IMR-90 (cell line): Measurements from ENCODE around the gene SIAH3. TPM values are rescaled to one million over a fixed set of nuclear protein-coding genes. Genes with fewer than 3 reads are reported as not detected.

Experiments used
- ATAC-seq: fragments of 200-7000 bp; cut with Tn5 transposase; 2 replicates; pipeline ENCODE4 v1.9.1; 2020; ENCODE audit warnings: low read depth, mild to moderate bottlenecking, moderate library complexity
- BruUV-seq: library from RNA; stranded (reverse); fragments of 400-500 nt; replicated peaks from 2 replicates; lab custom pipeline; 2021; lab: Mats Ljungman, UMichigan
- CTCF ChIA-PET: fragments of 300-600 bp; formaldehyde crosslinking; extraction: SDS; loops from one replicate; lab custom pipeline; 2021; ENCODE audit warnings: antibody characterized with exemption; lab: Yijun Ruan, JAX
- POLR2A ChIA-PET: fragments of 300-600 bp; sonication (Branson Sonifier 250); formaldehyde crosslinking; loops from one replicate; lab custom pipeline; 2022; ENCODE audit warnings: antibody characterized with exemption; ENCODE audit not compliant: unreplicated experiment; lab: Charles Lee
- DNase-seq: peaks from one replicate; pipeline ENCODE4 v3.0.0; 2013
- H2AFZ ChIP-seq: replicated peaks from 2 replicates; pipeline ENCODE3; 2013; ENCODE audit warnings: low read length, mild to moderate bottlenecking; ENCODE audit not compliant: poor library complexity
- H2AK5ac ChIP-seq: 2 replicates; pipeline ENCODE4 v1.6.1; 2013; ENCODE audit warnings: low read depth, low read length, inconsistent platforms
- H2AK9ac ChIP-seq: replicated peaks from 2 replicates; pipeline ENCODE3; 2013; ENCODE audit warnings: mild to moderate bottlenecking, low read depth, low read length, moderate library complexity; ENCODE audit not compliant: poor library complexity
- H2BK120ac ChIP-seq: 2 replicates; pipeline ENCODE4 v1.6.1; 2013; ENCODE audit warnings: low read depth, low read length, inconsistent platforms
- H2BK15ac ChIP-seq: 3 replicates; pipeline ENCODE4 v1.6.1; 2013; ENCODE audit warnings: low read depth, low read length, inconsistent platforms
- H2BK20ac ChIP-seq: 2 replicates; pipeline ENCODE4 v1.6.1; 2013; ENCODE audit warnings: low read depth, mild to moderate bottlenecking, inconsistent platforms, low read length, moderate library complexity
- H2BK5ac ChIP-seq: 2 replicates; pipeline ENCODE4 v1.6.1; 2013; ENCODE audit warnings: mild to moderate bottlenecking, low read depth, low read length, inconsistent platforms; ENCODE audit not compliant: poor library complexity, severe bottlenecking
- H3K14ac ChIP-seq: replicated peaks from 2 replicates; pipeline ENCODE4 v1.6.1; 2013; ENCODE audit warnings: low read depth, low read length, inconsistent platforms
- H3K18ac ChIP-seq: 2 replicates; pipeline ENCODE4 v1.6.1; 2013; ENCODE audit warnings: low read depth, low read length, control low read depth
- H3K23ac ChIP-seq: 2 replicates; pipeline ENCODE4 v1.6.1; 2013; ENCODE audit warnings: low read depth, low read length, inconsistent platforms
- H3K27ac ChIP-seq: 2 replicates; pipeline ENCODE4 v1.5.1; 2013; ENCODE audit warnings: mild to moderate bottlenecking, control low read depth, low read length; ENCODE audit not compliant: insufficient read depth
- H3K27me3 ChIP-seq: 2 replicates; pipeline ENCODE4 v1.6.1; 2013; ENCODE audit warnings: low read length; ENCODE audit not compliant: control insufficient read depth, insufficient read depth
- H3K36me3 ChIP-seq: 2 replicates; pipeline ENCODE4 v1.6.1; 2013; ENCODE audit warnings: low read length, mixed read lengths; ENCODE audit not compliant: control insufficient read depth, insufficient read depth
- H3K4ac ChIP-seq: 2 replicates; pipeline ENCODE4 v1.6.1; 2013; ENCODE audit warnings: low read depth, low read length, inconsistent platforms
- H3K4me1 ChIP-seq: 2 replicates; pipeline ENCODE4 v1.6.1; 2013; ENCODE audit warnings: low read length, mixed read lengths; ENCODE audit not compliant: control insufficient read depth, insufficient read depth
- H3K4me2 ChIP-seq: 2 replicates; pipeline ENCODE4 v1.6.1; 2013; ENCODE audit warnings: low read depth, mild to moderate bottlenecking, control low read depth, low read length, moderate library complexity
- H3K4me3 ChIP-seq: 2 replicates; pipeline ENCODE4 v1.5.1; 2013; ENCODE audit warnings: low read depth, mild to moderate bottlenecking, control low read depth, low read length, moderate library complexity; ENCODE audit not compliant: insufficient read depth
- H3K56ac ChIP-seq: 2 replicates; pipeline ENCODE4 v1.6.1; 2013; ENCODE audit warnings: low read length, inconsistent platforms; ENCODE audit not compliant: insufficient read depth; ENCODE audit errors: extremely low read depth
- H3K79me1 ChIP-seq, 2 experiments: 2 replicates each; pipeline ENCODE4 v1.6.1; 2013; ENCODE audit warnings: low read length in 2 of 2, inconsistent platforms in 1 of 2, low read depth in 1 of 2
- H3K9ac ChIP-seq: 2 replicates; pipeline ENCODE4 v1.6.1; 2013; ENCODE audit warnings: low read depth, low read length, control low read depth
- H3K9me1 ChIP-seq: 2 replicates; pipeline ENCODE4 v1.6.1; 2013; ENCODE audit warnings: low read length, inconsistent platforms; ENCODE audit not compliant: insufficient read depth
- H3K9me3 ChIP-seq: 2 replicates; pipeline ENCODE4 v1.6.1; 2013; ENCODE audit warnings: low read length; ENCODE audit not compliant: control insufficient read depth, insufficient read depth
- H4K20me1 ChIP-seq: 2 replicates; pipeline ENCODE4 v1.6.1; 2013; ENCODE audit warnings: low read length, inconsistent platforms; ENCODE audit not compliant: insufficient read depth
- H4K5ac ChIP-seq: 2 replicates; pipeline ENCODE4 v1.6.1; 2013; ENCODE audit warnings: mild to moderate bottlenecking, low read depth, low read length, control low read depth
- H4K8ac ChIP-seq, 2 experiments: 2 replicates each; pipeline ENCODE4 v1.6.1; 2013; ENCODE audit warnings: low read depth in 2 of 2, low read length in 2 of 2, control low read depth in 1 of 2, inconsistent platforms in 1 of 2
- H4K91ac ChIP-seq: 2 replicates; pipeline ENCODE4 v1.6.1; 2013; ENCODE audit warnings: low read depth, low read length, inconsistent platforms; ENCODE audit not compliant: insufficient read depth
- CEBPB ChIP-seq: IDR thresholded peaks from 2 replicates; pipeline ENCODE4 v1.6.1; 2012; ENCODE audit warnings: low read depth, low read length, improper control_type of control experiment
- FOS ChIP-seq: fragments of 150-350 bp; IDR thresholded peaks from 2 replicates; pipeline ENCODE4 v1.6.1; 2016; ENCODE audit warnings: low read depth, low read length
- MAFK ChIP-seq: IDR thresholded peaks from 2 replicates; pipeline ENCODE4 v1.6.1; 2012; ENCODE audit warnings: low read depth, low read length, improper control_type of control experiment
- MAZ ChIP-seq: IDR thresholded peaks from 2 replicates; pipeline ENCODE4 v1.6.1; 2012; ENCODE audit warnings: low read depth, mild to moderate bottlenecking, low read length, improper control_type of control experiment, moderate library complexity, borderline replicate concordance
- POLR2A ChIP-seq: IDR thresholded peaks from 2 replicates; pipeline ENCODE4 v1.6.1; 2012; ENCODE audit warnings: mild to moderate bottlenecking, low read depth, low read length
- RAD21 ChIP-seq: IDR thresholded peaks from 2 replicates; pipeline ENCODE4 v1.6.1; 2012; ENCODE audit warnings: low read length, improper control_type of control experiment
- RCOR1 ChIP-seq: IDR thresholded peaks from 2 replicates; pipeline ENCODE4 v1.6.1; 2012; ENCODE audit warnings: mild to moderate bottlenecking, low read length, improper control_type of control experiment; ENCODE audit not compliant: insufficient replicate concordance
- SMC3 ChIP-seq: fragments of 150-350 bp; IDR thresholded peaks from 2 replicates; pipeline ENCODE4 v1.6.1; 2016; ENCODE audit warnings: low read depth, mild to moderate bottlenecking, antibody characterized with exemption, low read length, moderate library complexity
- WGBS, 2 experiments: methylation state at CpG; one replicate each; pipeline versions ENCODE4 v1.1.5 to v1.1.7; 2013; ENCODE audit warnings: missing lambda C conversion rate in 2 of 2; ENCODE audit not compliant: insufficient read length in 1 of 2; ENCODE audit errors: extremely low coverage in 2 of 2; 5-methylcytosine and 5-hydroxymethylcytosine counted together
- dilution Hi-C: fragments of 300-500 bp; cut with HindIII; formaldehyde crosslinking; loops from one replicate; pipeline ENCODE4 v1.14.3; 2018; ENCODE audit warnings: low sequenced_read_pairs; ENCODE audit not compliant: unreplicated experiment
- in situ Hi-C: fragments of 300-500 bp; cut with MboI; formaldehyde crosslinking; loops from 3 replicates; pipeline ENCODE4 v1.14.3; 2019; ENCODE audit warnings: low sequenced_read_pairs, inconsistent platforms, mixed read lengths
- intact Hi-C: fragments of 100-400 bp; cut with micrococcal nuclease; formaldehyde crosslinking; loops from 2 replicates; pipeline ENCODE4 v1.10.0; 2022
- polyA plus RNA-seq, 3 experiments: library from polyadenylated mRNA; depleted of rRNA; stranded (reverse); fragments of >200 nt; gene quantifications; 2 replicates each; pipeline ENCODE4 v1.2.3, GENCODE V29; 2012; ENCODE audit warnings: low replicate concordance in 1 of 3
- total RNA-seq: library from RNA; depleted of rRNA; stranded (reverse); fragments of >200 nt; gene quantifications from 2 replicates; pipeline ENCODE4 v1.2.3, GENCODE V29; 2012
- TF ChIP-seq, protein P1 (sequence below): conservative IDR thresholded peaks from 2 replicates; pipeline ENCODE4 v1.5.1; 2012; ENCODE audit warnings: mild to moderate bottlenecking, low read depth, low read length, improper control_type of control experiment

SIAH3 gene
- total and polyA plus RNA-seq, 2 of the 4 experiments (the other 2 are of a cell fraction), result under 0.01 TPM; not detected in 1

GRCh38 chr13:45731455-45731854 is 120.1 kb downstream of the SIAH3 start:
- Histone ChIP-seq H3K4ac (no peak overlapping the region), H3K18ac (no peak overlapping the region), H4K5ac (no peak overlapping the region), H3K4me3 (no peak overlapping the region), H2AK5ac (no peak overlapping the region), H3K23ac (no peak overlapping the region), H4K20me1 (no peaks in the 10 kb centered on the region), H3K9me3 (no peaks in the 10 kb centered on the region), H4K8ac (no peak overlapping the region), H3K79me1 (no peaks in the 10 kb centered on the region), H2AFZ (no peak overlapping the region), H4K91ac (no peak overlapping the region), H3K27me3 (peaks cover 8% of the 10 kb centered on the region), H2BK5ac (no peak overlapping the region), H3K27ac (no peak overlapping the region), H3K4me2 (no peak overlapping the region), H3K4me1 (no peaks in the 10 kb centered on the region), H2AK9ac (no peak overlapping the region), H2BK120ac (no peak overlapping the region), H3K9me1 (no peaks in the 10 kb centered on the region), H2BK15ac (no peak overlapping the region), H2BK20ac (no peak overlapping the region), H3K14ac (no peak overlapping the region), H3K9ac (no peak overlapping the region), H3K36me3 (no peaks in the 10 kb centered on the region), H3K56ac (no peak overlapping the region)
- BruUV-seq, result no TSS peak
- ATAC-seq, result no peak
- POLR2A ChIA-PET, result no interaction called here
- no peak for DNase-seq
- WGBS, 2 experiments, result no CpG with 5 or more reads among the region's 3 CpGs
- CTCF ChIA-PET, result no interaction called here
- no peak for TF ChIP-seq CEBPB
- TF ChIP-seq MAFK, result no peak
- TF ChIP-seq RCOR1, result no peak
- TF ChIP-seq, protein P1, sequence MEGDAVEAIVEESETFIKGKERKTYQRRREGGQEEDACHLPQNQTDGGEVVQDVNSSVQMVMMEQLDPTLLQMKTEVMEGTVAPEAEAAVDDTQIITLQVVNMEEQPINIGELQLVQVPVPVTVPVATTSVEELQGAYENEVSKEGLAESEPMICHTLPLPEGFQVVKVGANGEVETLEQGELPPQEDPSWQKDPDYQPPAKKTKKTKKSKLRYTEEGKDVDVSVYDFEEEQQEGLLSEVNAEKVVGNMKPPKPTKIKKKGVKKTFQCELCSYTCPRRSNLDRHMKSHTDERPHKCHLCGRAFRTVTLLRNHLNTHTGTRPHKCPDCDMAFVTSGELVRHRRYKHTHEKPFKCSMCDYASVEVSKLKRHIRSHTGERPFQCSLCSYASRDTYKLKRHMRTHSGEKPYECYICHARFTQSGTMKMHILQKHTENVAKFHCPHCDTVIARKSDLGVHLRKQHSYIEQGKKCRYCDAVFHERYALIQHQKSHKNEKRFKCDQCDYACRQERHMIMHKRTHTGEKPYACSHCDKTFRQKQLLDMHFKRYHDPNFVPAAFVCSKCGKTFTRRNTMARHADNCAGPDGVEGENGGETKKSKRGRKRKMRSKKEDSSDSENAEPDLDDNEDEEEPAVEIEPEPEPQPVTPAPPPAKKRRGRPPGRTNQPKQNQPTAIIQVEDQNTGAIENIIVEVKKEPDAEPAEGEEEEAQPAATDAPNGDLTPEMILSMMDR, result no peak
- TF ChIP-seq MAZ, result no peak
- no peak for TF ChIP-seq FOS
- no peak for TF ChIP-seq POLR2A
- no peak for TF ChIP-seq SMC3
- no peak for TF ChIP-seq RAD21
- in situ Hi-C loops, result no loop called here
- intact Hi-C loops, result no loop called here
- dilution Hi-C loops, result no loop called here
